GM18861 (cell line): Measurements from ENCODE around the gene DNAH8.
"Not testable (repeated sequence)": the region's sequence is repeated elsewhere in the genome, so short reads cannot be mapped to it uniquely, and the experiment has no call there.

ENCODE experiments used
- ATAC-seq: cut with Tn5 transposase; IDR thresholded peaks from one replicate; pipeline ENCODE4 v1.9.1; 2021; ENCODE audit not compliant: unreplicated experiment

Gene DNAH8

GRCh38 chr6:38827024-38827423, 111.9 kb downstream of the DNAH8 start:
- ATAC-seq = no peak

GRCh38 chr6:38831865-38832264, 116.8 kb downstream of the DNAH8 start:
- no peak for ATAC-seq

GRCh38 chr6:38833320-38833719, 118.2 kb downstream of the DNAH8 start:
- ATAC-seq = no peak

GRCh38 chr6:38836585-38836984, 121.5 kb downstream of the DNAH8 start:
- no peak for ATAC-seq

GRCh38 chr6:38837101-38837500, 122.0 kb downstream of the DNAH8 start:
- ATAC-seq = no peak

GRCh38 chr6:38843798-38844197, 128.7 kb downstream of the DNAH8 start:
- ATAC-seq = no peak

GRCh38 chr6:38845931-38846330, 130.8 kb downstream of the DNAH8 start:
- ATAC-seq = no peak

- no peak for ATAC-seq
These were observed 131.2 kb downstream of the DNAH8 start for GRCh38 chr6:38846361-38846760.

- ATAC-seq = no peak
These were observed 131.7 kb downstream of the DNAH8 start for GRCh38 chr6:38846844-38847243.

GRCh38 chr6:38847497-38847896, 132.4 kb downstream of the DNAH8 start:
- ATAC-seq = no peak

- no peak for ATAC-seq
These were observed 133.6 kb downstream of the DNAH8 start for GRCh38 chr6:38848760-38849159.

GRCh38 chr6:38852215-38852614, 137.1 kb downstream of the DNAH8 start:
- ATAC-seq = no peak

- no peak for ATAC-seq
These were observed 138.1 kb downstream of the DNAH8 start for GRCh38 chr6:38853236-38853635.

- ATAC-seq = no peak
These were observed 141.4 kb downstream of the DNAH8 start for GRCh38 chr6:38856492-38856891.

GRCh38 chr6:38857815-38858214, 142.7 kb downstream of the DNAH8 start:
- ATAC-seq = no peak

- ATAC-seq = no peak
These were observed 144.9 kb downstream of the DNAH8 start for GRCh38 chr6:38860041-38860440.

- no peak for ATAC-seq
These were observed 146.9 kb downstream of the DNAH8 start for GRCh38 chr6:38861926-38862401.

- ATAC-seq = no peak
These were observed 150.5 kb downstream of the DNAH8 start for GRCh38 chr6:38865521-38866174.

- no peak for ATAC-seq
These were observed 152.6 kb downstream of the DNAH8 start for GRCh38 chr6:38867726-38868125.

- no peak for ATAC-seq
These were observed 156.8 kb downstream of the DNAH8 start for GRCh38 chr6:38871741-38872568.

GRCh38 chr6:38873001-38873400, 157.9 kb downstream of the DNAH8 start:
- no peak for ATAC-seq

- not testable (repeated sequence) for ATAC-seq
These were observed 158.7 kb downstream of the DNAH8 start for GRCh38 chr6:38873816-38874215.
